ENCODE data around the gene KAZN.
A peak's percentile ranks its signal among the peaks of the same experiment; 100 is the strongest.

Gene KAZN

GRCh38 chr1:14983277-14983676 is 384.8 kb downstream of the KAZN start:
- DNase-seq (ENCODE audit: low spot score), result no peak

GRCh38 chr1:14986168-14986567 is 387.7 kb downstream of the KAZN start:
- no peak for DNase-seq (ENCODE audit: low spot score)

GRCh38 chr1:14987829-14988603 is 389.5 kb downstream of the KAZN start:
- DNase-seq (ENCODE audit: low spot score), result no peak

GRCh38 chr1:14988636-14989035 is 390.2 kb downstream of the KAZN start:
- DNase-seq (ENCODE audit: low spot score), result no peak

GRCh38 chr1:14989931-14990728 is 391.6 kb downstream of the KAZN start:
- DNase-seq (ENCODE audit: low spot score), result no peak

GRCh38 chr1:14993414-14993813 is 394.9 kb downstream of the KAZN start:
- DNase-seq (ENCODE audit: low spot score), result no peak

GRCh38 chr1:14994148-14994547 is 395.7 kb downstream of the KAZN start:
- no peak for DNase-seq (ENCODE audit: low spot score)

GRCh38 chr1:14994841-14995437 is 396.5 kb downstream of the KAZN start:
- DNase-seq (ENCODE audit: low spot score), result no peak

GRCh38 chr1:14996133-14997050 is 397.9 kb downstream of the KAZN start:
- DNase-seq (ENCODE audit: low spot score), result peak; percentile 84

GRCh38 chr1:14997646-14998276 is 399.3 kb downstream of the KAZN start:
- DNase-seq (ENCODE audit: low spot score), result no peak

GRCh38 chr1:14999441-14999840 is 401.0 kb downstream of the KAZN start:
- no peak for DNase-seq (ENCODE audit: low spot score)

GRCh38 chr1:15000030-15000429 is 401.5 kb downstream of the KAZN start:
- DNase-seq (ENCODE audit: low spot score), result no peak

GRCh38 chr1:15000671-15001070 is 402.2 kb downstream of the KAZN start:
- DNase-seq (ENCODE audit: low spot score), result no peak

- DNase-seq (ENCODE audit: low spot score), result no peak
Measured at GRCh38 chr1:15001317-15001915, 402.9 kb downstream of the KAZN start.

GRCh38 chr1:15002325-15002724 is 403.8 kb downstream of the KAZN start:
- no peak for DNase-seq (ENCODE audit: low spot score)

GRCh38 chr1:15004396-15004795 is 405.9 kb downstream of the KAZN start:
- no peak for DNase-seq (ENCODE audit: low spot score)

GRCh38 chr1:15005116-15005515 is 406.6 kb downstream of the KAZN start:
- DNase-seq (ENCODE audit: low spot score), result no peak

GRCh38 chr1:15007368-15007767 is 408.9 kb downstream of the KAZN start:
- DNase-seq (ENCODE audit: low spot score), result no peak

- no peak for DNase-seq (ENCODE audit: low spot score)
Measured at GRCh38 chr1:15007842-15008241, 409.4 kb downstream of the KAZN start.

- no peak for DNase-seq (ENCODE audit: low spot score)
Measured at GRCh38 chr1:15008783-15009729, 410.6 kb downstream of the KAZN start.
